SK-N-SH (cell line): ENCODE results near the gene TRA2B. TPM values are rescaled to one million over a fixed set of nuclear protein-coding genes. Genes with fewer than 3 reads are reported as not detected.

Experiments
- CTCF ChIA-PET: fragments of 300-600, 350-600 bp; formaldehyde crosslinking; extraction: SDS; loops from one replicate; lab custom pipeline; 2021; lab: Yijun Ruan, JAX
- POLR2A ChIA-PET: fragments of 350-600 bp; sonication (Branson Sonifier 250); formaldehyde crosslinking; extraction: SDS; loops from one replicate; lab custom pipeline; 2020; ENCODE audit warnings: antibody characterized with exemption, inconsistent platforms; lab: Yijun Ruan, JAX
- DNase-seq: peaks from one replicate; pipeline ENCODE4 v3.0.0; 2012
- H2AFZ ChIP-seq: fragments of 200-600 bp; sonication (generic); 2 replicates; pipeline ENCODE4 v1.8.1; 2016; ENCODE audit warnings: antibody characterized with exemption, mild to moderate bottlenecking, low read depth
- H3F3A ChIP-seq: fragments of 200-600 bp; sonication (generic); replicated peaks from 2 replicates; pipeline ENCODE3; 2016; ENCODE audit warnings: antibody characterized with exemption, mild to moderate bottlenecking; ENCODE audit not compliant: insufficient read depth
- H3K27ac ChIP-seq, 2 experiments: fragments of 200-500 bp in 1 of 2; fragments of 200-600 bp in 1 of 2; sonication (Bioruptor generic) in 1 of 2; sonication (generic), shearing (Covaris generic) in 1 of 2; 2 replicates each; pipeline versions ENCODE4 v1.5.1 to v1.6.1; 2014 to 2016; ENCODE audit warnings: low read depth in 2 of 2, inconsistent platforms in 1 of 2, low read length in 1 of 2, mild to moderate bottlenecking in 1 of 2, mixed read lengths in 1 of 2
- H3K27me3 ChIP-seq: fragments of 200-600 bp; sonication (generic), shearing (Covaris generic); 2 replicates; pipeline ENCODE4 v1.6.1; 2016; ENCODE audit warnings: mixed run types; ENCODE audit not compliant: insufficient read depth
- H3K36me3 ChIP-seq, 2 experiments: fragments of 200-500 bp in 1 of 2; fragments of 200-600 bp in 1 of 2; sonication (Bioruptor generic) in 1 of 2; sonication (generic) in 1 of 2; replicated peaks in 1 of 2; 2 replicates each; pipeline versions ENCODE3 to v1.5.1; 2014 to 2016; ENCODE audit warnings: low read length in 1 of 2, mild to moderate bottlenecking in 1 of 2; ENCODE audit not compliant: insufficient read depth in 2 of 2, control insufficient read depth in 1 of 2
- H3K4me1 ChIP-seq, 2 experiments: fragments of 200-500 bp in 1 of 2; fragments of 200-600 bp in 1 of 2; sonication (Bioruptor generic) in 1 of 2; sonication (generic), shearing (Covaris generic) in 1 of 2; 2 replicates each; pipeline versions ENCODE4 v1.5.1 to v1.6.1; 2014 to 2016; ENCODE audit warnings: low read depth in 1 of 2, low read length in 1 of 2, mixed run types in 1 of 2; ENCODE audit not compliant: insufficient read depth in 2 of 2, control insufficient read depth in 1 of 2
- H3K4me2 ChIP-seq: fragments of 200-600 bp; sonication (generic), shearing (Covaris generic); 2 replicates; pipeline ENCODE4 v1.6.1; 2017; ENCODE audit warnings: mixed run types
- H3K4me3 ChIP-seq, 2 experiments: fragments of 200-500 bp in 1 of 2; fragments of 200-600 bp in 1 of 2; sonication (Bioruptor generic) in 1 of 2; sonication (generic), shearing (Covaris generic) in 1 of 2; 2 replicates each; pipeline versions ENCODE4 v1.5.1 to v1.8.1; 2014 to 2016; ENCODE audit warnings: low read depth in 2 of 2, inconsistent platforms in 1 of 2, low read length in 1 of 2, mild to moderate bottlenecking in 1 of 2, mixed read lengths in 1 of 2, moderate library complexity in 1 of 2
- H3K79me2 ChIP-seq: fragments of 200-600 bp; sonication (generic); 2 replicates; pipeline ENCODE4 v1.8.1; 2017; ENCODE audit warnings: mild to moderate bottlenecking; ENCODE audit not compliant: insufficient read depth
- H3K9ac ChIP-seq: fragments of 200-600 bp; sonication (generic); 2 replicates; pipeline ENCODE4 v1.6.1; 2017; ENCODE audit warnings: mixed run types
- H3K9me2 ChIP-seq: fragments of 200-600 bp; sonication (generic); 2 replicates; pipeline ENCODE4 v1.6.1; 2017; ENCODE audit warnings: mixed run types
- H3K9me3 ChIP-seq: fragments of 200-600 bp; sonication (generic); 2 replicates; pipeline ENCODE4 v1.6.1; 2017; ENCODE audit warnings: mixed run types, mild to moderate bottlenecking, moderate library complexity
- H4K20me1 ChIP-seq: fragments of 200-600 bp; sonication (generic); 2 replicates; pipeline ENCODE4 v1.6.1; 2017; ENCODE audit warnings: mild to moderate bottlenecking, mixed run types; ENCODE audit not compliant: insufficient read depth
- EZH2phosphoT487 ChIP-seq: fragments of 200-600 bp; sonication (generic); IDR thresholded peaks from 2 replicates; pipeline ENCODE4 v1.6.1; 2017; ENCODE audit warnings: low read depth, mixed run types, mild to moderate bottlenecking, antibody characterized with exemption, moderate library complexity, borderline replicate concordance
- FOSL2 ChIP-seq: IDR thresholded peaks from 2 replicates; pipeline ENCODE4 v1.4.0; 2012; ENCODE audit warnings: low read depth, mild to moderate bottlenecking, moderate library complexity, borderline replicate concordance
- JUND ChIP-seq: IDR thresholded peaks from 2 replicates; pipeline ENCODE4 v1.4.0; 2012
- RCOR1 ChIP-seq: fragments of 150-350 bp; IDR thresholded peaks from 2 replicates; pipeline ENCODE4 v1.6.1; 2017; ENCODE audit warnings: antibody characterized with exemption, low read length
- REST ChIP-seq: IDR thresholded peaks from 2 replicates; pipeline ENCODE4 v1.6.1; 2012; ENCODE audit warnings: mild to moderate bottlenecking, low read depth, low read length, moderate library complexity
- RFX5 ChIP-seq: IDR thresholded peaks from 2 replicates; pipeline ENCODE4 v1.6.1; 2012; ENCODE audit warnings: mild to moderate bottlenecking, improper control_type of control experiment, low read length
- RXRA ChIP-seq: IDR thresholded peaks from 2 replicates; pipeline ENCODE4 v1.4.0; 2012; ENCODE audit warnings: low read depth, mild to moderate bottlenecking, borderline replicate concordance
- SIN3A ChIP-seq: IDR thresholded peaks from 2 replicates; pipeline ENCODE4 v1.6.1; 2012; ENCODE audit warnings: low read depth, mild to moderate bottlenecking, low read length, moderate library complexity, borderline replicate concordance
- TAF1 ChIP-seq: IDR thresholded peaks from 2 replicates; pipeline ENCODE4 v1.6.1; 2012; ENCODE audit warnings: low read depth, mild to moderate bottlenecking, low read length, moderate library complexity, borderline replicate concordance
- USF1 ChIP-seq: IDR thresholded peaks from 2 replicates; pipeline ENCODE4 v1.4.0; 2012; ENCODE audit warnings: low read depth, borderline replicate concordance
- YY1 ChIP-seq: IDR thresholded peaks from 2 replicates; pipeline ENCODE4 v1.4.0; 2012; ENCODE audit warnings: low read depth, mild to moderate bottlenecking
- WGBS: methylation state at CpG from one replicate; pipeline ENCODE4 v1.1.6; 2017; ENCODE audit warnings: low lambda C conversion rate; 5-methylcytosine and 5-hydroxymethylcytosine counted together
- polyA plus RNA-seq, 3 experiments: library from polyadenylated mRNA; depleted of rRNA; stranded (reverse); fragments of >200 nt; gene quantifications; 2 replicates each; pipeline ENCODE4 v1.2.3, GENCODE V29; 2012
- TF ChIP-seq, protein P1 (sequence below): fragments of 150-350 bp; IDR thresholded peaks from 2 replicates; pipeline ENCODE4 v1.6.1; 2016; ENCODE audit warnings: mild to moderate bottlenecking, low read depth, low read length

TRA2B gene
- polyA plus RNA-seq, 1 of the 3 experiments (the other 2 are of a cell fraction): 212 TPM

DNA sequence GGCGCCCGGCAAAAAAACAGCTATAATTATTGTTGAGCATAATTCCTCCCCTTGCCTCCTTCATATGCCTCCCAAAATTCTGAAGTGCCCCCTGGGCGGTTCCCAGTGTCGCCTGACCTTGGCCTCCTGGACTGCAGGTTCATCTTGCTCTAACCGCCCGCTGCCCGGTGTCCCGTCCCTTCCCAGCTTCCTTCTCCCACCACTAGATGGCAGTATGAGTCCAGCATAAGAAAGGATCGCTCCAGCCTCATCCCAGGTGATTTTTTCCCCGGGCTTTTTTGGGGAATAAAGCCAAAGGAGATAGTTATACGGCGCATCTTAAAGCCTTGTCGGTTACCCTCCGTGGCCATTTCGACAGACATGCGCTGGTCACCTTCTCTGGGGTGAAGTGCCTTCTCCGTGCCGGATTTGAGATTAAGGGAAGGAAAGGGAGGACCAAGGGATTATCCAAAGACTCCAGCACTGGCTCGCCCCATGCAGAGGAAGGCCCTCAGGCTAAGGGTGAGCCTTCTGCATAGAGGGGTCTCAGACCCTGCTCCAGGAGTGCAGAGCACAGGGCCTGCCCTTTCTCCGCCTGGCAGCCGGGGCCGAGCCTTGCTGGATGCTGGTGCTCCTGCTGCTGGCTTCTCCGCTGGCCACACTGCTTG is 45.8 kb upstream of the TRA2B start (continued):
- TF ChIP-seq, protein P1, sequence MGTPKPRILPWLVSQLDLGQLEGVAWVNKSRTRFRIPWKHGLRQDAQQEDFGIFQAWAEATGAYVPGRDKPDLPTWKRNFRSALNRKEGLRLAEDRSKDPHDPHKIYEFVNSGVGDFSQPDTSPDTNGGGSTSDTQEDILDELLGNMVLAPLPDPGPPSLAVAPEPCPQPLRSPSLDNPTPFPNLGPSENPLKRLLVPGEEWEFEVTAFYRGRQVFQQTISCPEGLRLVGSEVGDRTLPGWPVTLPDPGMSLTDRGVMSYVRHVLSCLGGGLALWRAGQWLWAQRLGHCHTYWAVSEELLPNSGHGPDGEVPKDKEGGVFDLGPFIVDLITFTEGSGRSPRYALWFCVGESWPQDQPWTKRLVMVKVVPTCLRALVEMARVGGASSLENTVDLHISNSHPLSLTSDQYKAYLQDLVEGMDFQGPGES: no peak

DNA sequence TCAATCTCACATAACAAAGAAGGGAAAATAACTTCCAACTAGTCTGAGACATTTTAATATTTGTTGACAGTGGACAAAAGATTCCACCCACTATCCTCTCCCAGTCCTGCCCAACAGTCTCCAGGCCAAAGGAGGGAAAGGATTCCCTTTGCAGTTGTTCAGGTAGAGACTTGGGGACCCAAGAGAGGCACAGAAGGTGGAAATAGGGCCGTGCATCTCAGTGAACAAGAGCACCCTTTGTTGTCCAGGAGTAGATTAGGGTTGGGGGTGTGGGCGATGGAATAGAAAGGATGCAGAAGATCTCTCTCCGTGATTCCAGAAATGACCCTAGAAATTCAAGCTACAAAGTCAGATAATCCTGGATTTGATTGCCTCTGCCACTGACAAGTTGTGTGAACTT is 44.8 kb upstream of the TRA2B start:
- POLR2A ChIA-PET: no interaction called here
- Histone ChIP-seq H3K9me3 (no peaks in the 10 kb centered on the region), H3K4me3 (no peak overlapping the region), H3F3A (no peaks in the 10 kb centered on the region), H3K9me2 (no peaks in the 10 kb centered on the region), H3K27ac (no peak overlapping the region), H3K9ac (no peak overlapping the region), H3K36me3 (no peaks in the 10 kb centered on the region), H3K27me3 (no peaks in the 10 kb centered on the region), H3K79me2 (no peaks in the 10 kb centered on the region), H3K4me2 (no peak overlapping the region), H3K4me1 (peaks cover 0 to 3% of the 10 kb centered on the region in 2 experiments; a peak in 1 of 4 replicates), H4K20me1 (no peaks in the 10 kb centered on the region), H2AFZ (no peak overlapping the region)
- WGBS: 58% methylated on average over 3 of the region's 3 CpGs
- no peak for DNase-seq
- TF ChIP-seq SIN3A: no peak
- TF ChIP-seq, protein P1: no peak
- TF ChIP-seq RCOR1: no peak
- no peak for TF ChIP-seq YY1
- TF ChIP-seq RFX5: no peak
- no peak for TF ChIP-seq RXRA
- CTCF ChIA-PET: interaction anchor here (0.6 to 5.1 kb wide), 33 partner anchors 9 to 839 kb away, joined by 3 to 70 read pairs (median 4); partner anchors contain the start of gene AHSG

GRCh38 chr3:185981621-185982020 is 43.8 kb upstream of the TRA2B start:
- no peak overlapping the region for H2AFZ ChIP-seq
- no peaks in the 10 kb centered on the region for H3K36me3 ChIP-seq
- H3K4me3 ChIP-seq: no peak overlapping the region
- no peak overlapping the region for H3K4me2 ChIP-seq
- 60% methylated on average over 3 of the region's 3 CpGs for WGBS
- H4K20me1 ChIP-seq: no peaks in the 10 kb centered on the region
- no peaks in the 10 kb centered on the region for H3K27me3 ChIP-seq
- H3F3A ChIP-seq: no peaks in the 10 kb centered on the region
- no peak for TF ChIP-seq YY1
- TF ChIP-seq EZH2phosphoT487: no peak
- no peak for TF ChIP-seq REST
- no peak for TF ChIP-seq TAF1
- no peak for TF ChIP-seq JUND
- no peak for TF ChIP-seq USF1
- TF ChIP-seq FOSL2: no peak
- no peaks in the 10 kb centered on the region for H3K9me2 ChIP-seq
- H3K79me2 ChIP-seq: no peaks in the 10 kb centered on the region
- ChIA-PET CTCF (interaction anchor here (0.7 to 5.1 kb wide), 3 partner anchors 39 to 559 kb away, joined by 3 to 70 read pairs (median 4); no protein-coding TSS in a partner anchor), POLR2A (no interaction called here)
- DNase-seq: no peak
- H3K9me3 ChIP-seq: no peaks in the 10 kb centered on the region
- H3K9ac ChIP-seq: no peak overlapping the region
- peaks cover 0 to 3% of the 10 kb centered on the region in 2 experiments; a peak in 1 of 4 replicates for H3K4me1 ChIP-seq
- H3K27ac ChIP-seq: no peak overlapping the region
